ENCODE results near the gene EEF1A2. TPM values are rescaled to one million over a fixed set of nuclear protein-coding genes. Genes with fewer than 3 reads are reported as not detected.

EEF1A2 gene
- total and polyA plus RNA-seq, 2 experiments from 2014 or later = 1.3 to 37.1 TPM

DNA sequence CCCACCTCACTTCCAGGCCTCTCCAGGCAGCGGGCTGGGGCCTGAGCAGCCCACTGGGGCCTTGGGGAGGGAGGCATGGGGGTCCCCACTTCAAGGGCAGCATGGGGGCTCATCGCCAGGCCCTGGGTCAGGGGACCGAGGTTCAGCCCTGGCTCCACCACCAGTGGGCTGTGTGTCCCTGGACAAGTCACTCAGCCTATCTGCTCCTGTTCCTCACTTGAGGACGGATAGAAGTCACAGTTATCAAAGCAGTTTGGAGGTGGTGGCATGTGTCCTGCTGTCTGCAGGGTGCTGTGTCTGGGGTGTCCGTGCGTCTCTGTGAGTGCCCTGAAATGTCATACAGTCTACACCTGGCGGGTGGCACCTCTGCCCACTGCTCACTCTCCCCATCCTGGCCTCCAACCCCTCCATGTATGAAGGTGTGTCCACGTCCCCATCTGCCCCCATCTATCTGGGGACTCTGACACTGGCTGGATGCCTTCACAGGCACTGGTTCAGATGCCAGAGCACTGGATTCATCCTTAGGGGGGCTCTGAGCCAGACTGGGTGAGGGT is 3.6 kb downstream of the EEF1A2 start (continued):
- TF ChIP-seq, protein P1, sequence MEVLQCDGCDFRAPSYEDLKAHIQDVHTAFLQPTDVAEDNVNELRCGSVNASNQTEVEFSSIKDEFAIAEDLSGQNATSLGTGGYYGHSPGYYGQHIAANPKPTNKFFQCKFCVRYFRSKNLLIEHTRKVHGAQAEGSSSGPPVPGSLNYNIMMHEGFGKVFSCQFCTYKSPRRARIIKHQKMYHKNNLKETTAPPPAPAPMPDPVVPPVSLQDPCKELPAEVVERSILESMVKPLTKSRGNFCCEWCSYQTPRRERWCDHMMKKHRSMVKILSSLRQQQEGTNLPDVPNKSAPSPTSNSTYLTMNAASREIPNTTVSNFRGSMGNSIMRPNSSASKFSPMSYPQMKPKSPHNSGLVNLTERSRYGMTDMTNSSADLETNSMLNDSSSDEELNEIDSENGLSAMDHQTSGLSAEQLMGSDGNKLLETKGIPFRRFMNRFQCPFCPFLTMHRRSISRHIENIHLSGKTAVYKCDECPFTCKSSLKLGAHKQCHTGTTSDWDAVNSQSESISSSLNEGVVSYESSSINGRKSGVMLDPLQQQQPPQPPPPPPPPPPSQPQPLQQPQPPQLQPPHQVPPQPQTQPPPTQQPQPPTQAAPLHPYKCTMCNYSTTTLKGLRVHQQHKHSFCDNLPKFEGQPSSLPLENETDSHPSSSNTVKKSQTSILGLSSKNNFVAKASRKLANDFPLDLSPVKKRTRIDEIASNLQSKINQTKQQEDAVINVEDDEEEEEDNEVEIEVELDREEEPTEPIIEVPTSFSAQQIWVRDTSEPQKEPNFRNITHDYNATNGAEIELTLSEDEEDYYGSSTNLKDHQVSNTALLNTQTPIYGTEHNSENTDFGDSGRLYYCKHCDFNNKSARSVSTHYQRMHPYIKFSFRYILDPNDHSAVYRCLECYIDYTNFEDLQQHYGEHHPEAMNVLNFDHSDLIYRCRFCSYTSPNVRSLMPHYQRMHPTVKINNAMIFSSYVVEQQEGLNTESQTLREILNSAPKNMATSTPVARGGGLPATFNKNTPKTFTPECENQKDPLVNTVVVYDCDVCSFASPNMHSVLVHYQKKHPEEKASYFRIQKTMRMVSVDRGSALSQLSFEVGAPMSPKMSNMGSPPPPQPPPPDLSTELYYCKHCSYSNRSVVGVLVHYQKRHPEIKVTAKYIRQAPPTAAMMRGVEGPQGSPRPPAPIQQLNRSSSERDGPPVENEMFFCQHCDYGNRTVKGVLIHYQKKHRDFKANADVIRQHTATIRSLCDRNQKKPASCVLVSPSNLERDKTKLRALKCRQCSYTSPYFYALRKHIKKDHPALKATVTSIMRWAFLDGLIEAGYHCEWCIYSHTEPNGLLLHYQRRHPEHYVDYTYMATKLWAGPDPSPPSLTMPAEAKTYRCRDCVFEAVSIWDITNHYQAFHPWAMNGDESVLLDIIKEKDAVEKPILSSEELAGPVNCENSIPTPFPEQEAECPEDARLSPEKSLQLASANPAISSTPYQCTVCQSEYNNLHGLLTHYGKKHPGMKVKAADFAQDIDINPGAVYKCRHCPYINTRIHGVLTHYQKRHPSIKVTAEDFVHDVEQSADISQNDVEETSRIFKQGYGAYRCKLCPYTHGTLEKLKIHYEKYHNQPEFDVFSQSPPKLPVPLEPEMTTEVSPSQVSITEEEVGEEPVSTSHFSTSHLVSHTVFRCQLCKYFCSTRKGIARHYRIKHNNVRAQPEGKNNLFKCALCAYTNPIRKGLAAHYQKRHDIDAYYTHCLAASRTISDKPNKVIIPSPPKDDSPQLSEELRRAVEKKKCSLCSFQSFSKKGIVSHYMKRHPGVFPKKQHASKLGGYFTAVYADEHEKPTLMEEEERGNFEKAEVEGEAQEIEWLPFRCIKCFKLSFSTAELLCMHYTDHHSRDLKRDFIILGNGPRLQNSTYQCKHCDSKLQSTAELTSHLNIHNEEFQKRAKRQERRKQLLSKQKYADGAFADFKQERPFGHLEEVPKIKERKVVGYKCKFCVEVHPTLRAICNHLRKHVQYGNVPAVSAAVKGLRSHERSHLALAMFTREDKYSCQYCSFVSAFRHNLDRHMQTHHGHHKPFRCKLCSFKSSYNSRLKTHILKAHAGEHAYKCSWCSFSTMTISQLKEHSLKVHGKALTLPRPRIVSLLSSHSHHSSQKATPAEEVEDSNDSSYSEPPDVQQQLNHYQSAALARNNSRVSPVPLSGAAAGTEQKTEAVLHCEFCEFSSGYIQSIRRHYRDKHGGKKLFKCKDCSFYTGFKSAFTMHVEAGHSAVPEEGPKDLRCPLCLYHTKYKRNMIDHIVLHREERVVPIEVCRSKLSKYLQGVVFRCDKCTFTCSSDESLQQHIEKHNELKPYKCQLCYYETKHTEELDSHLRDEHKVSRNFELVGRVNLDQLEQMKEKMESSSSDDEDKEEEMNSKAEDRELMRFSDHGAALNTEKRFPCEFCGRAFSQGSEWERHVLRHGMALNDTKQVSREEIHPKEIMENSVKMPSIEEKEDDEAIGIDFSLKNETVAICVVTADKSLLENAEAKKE (CRISPR knock-in tag; IDR thresholded peaks at IDR 0.05) = no peak
- TF ChIP-seq POLR2AphosphoS5 (IDR thresholded peaks at IDR 0.05; ENCODE audit: low read depth) (no peak), STAT1 (IDR thresholded peaks at IDR 0.05; ENCODE audit: unreplicated experiment) (no peak)
- TF ChIP-seq, protein P2, sequence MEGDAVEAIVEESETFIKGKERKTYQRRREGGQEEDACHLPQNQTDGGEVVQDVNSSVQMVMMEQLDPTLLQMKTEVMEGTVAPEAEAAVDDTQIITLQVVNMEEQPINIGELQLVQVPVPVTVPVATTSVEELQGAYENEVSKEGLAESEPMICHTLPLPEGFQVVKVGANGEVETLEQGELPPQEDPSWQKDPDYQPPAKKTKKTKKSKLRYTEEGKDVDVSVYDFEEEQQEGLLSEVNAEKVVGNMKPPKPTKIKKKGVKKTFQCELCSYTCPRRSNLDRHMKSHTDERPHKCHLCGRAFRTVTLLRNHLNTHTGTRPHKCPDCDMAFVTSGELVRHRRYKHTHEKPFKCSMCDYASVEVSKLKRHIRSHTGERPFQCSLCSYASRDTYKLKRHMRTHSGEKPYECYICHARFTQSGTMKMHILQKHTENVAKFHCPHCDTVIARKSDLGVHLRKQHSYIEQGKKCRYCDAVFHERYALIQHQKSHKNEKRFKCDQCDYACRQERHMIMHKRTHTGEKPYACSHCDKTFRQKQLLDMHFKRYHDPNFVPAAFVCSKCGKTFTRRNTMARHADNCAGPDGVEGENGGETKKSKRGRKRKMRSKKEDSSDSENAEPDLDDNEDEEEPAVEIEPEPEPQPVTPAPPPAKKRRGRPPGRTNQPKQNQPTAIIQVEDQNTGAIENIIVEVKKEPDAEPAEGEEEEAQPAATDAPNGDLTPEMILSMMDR (conservative IDR thresholded peaks at IDR 0.05; ENCODE audit: low read depth in 2 of 2) = no peak

DNA sequence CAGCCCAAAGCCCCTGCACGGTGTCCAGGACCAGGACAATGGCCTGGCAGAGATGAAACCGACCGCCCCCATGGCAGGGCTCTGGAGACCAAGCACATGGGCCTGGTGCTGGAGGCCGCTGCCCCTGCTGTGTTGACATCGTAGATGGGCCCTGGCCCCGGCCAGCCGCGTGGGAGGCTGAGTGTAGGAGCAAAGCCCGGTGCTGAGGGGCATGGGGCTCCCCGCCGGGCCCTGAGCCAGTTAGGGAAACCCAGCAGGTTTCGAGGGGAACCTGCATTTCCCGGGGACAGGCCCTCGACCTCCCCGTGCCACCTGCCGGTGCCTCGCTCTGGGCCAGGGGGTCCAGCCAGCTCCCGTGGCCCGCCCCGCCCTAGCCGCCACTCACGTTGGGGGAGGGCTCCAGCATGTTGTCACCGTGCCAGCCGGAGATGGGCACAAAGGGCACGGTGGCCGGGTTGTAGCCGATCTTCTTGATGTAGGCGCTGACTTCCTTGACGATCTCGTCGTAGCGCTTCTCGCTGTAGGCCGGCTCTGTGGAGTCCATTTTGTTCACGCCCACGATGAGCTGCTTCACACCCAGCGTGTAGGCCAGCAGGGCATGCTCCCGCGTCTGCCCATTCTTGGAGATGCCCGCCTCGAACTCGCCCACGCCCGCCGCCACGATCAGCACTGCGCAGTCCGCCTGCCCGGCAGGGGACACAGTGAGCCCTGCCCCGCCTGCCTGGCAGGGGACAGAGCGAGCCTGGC is 4.3 kb downstream of the EEF1A2 start:
- ATAC-seq = no peak
- Mint-ChIP-seq H3K9me3 (peaks cover 3% of the 10 kb centered on the region; the same call in 1 of the 3 replicates), H3K27me3 (ENCODE audit: insufficient read depth, low read depth, poor library complexity) (peaks cover 33% of the 10 kb centered on the region), H3K36me3 (ENCODE audit: low read depth) (peaks cover 17% of the 10 kb centered on the region), H3K27ac (no peak overlapping the region), H3K4me3 (no peak overlapping the region), H3K4me1 (peaks cover 3% of the 10 kb centered on the region; the same call in 2 of the 3 replicates)
- peaks cover 14% of the 10 kb centered on the region; the same call in 1 of the 2 replicates for H3K4me1 ChIP-seq (ENCODE audit: insufficient read depth)
- no peaks in the 10 kb centered on the region for H4K20me1 ChIP-seq (replicated peaks; ENCODE audit: insufficient read depth)
- 0 out of 2 replicates have a peak, but pooled peaks cover 5% of the 10 kb centered on the region for H3K9me2 ChIP-seq (ENCODE audit: insufficient read depth)
- no peak overlapping the region for H2AFZ ChIP-seq
- H3K27me3 ChIP-seq (ENCODE audit: insufficient read depth) = peaks cover 33% of the 10 kb centered on the region
- no peaks in the 10 kb centered on the region for H3K79me2 ChIP-seq (replicated peaks; ENCODE audit: insufficient read depth)
- H3K36me3 ChIP-seq (ENCODE audit: insufficient read depth) = no peaks in the 10 kb centered on the region
- H3K4me3 ChIP-seq = no peak overlapping the region
- H3K27ac ChIP-seq (ENCODE audit: low read depth) = no peak overlapping the region
- no peaks in the 10 kb centered on the region for H3F3A ChIP-seq (replicated peaks; ENCODE audit: low read depth)
- H3K4me2 ChIP-seq = no peak overlapping the region
- DNase-seq (ENCODE audit: low spot score) = no peak
- TF ChIP-seq JUNB (IDR thresholded peaks at IDR 0.05; ENCODE audit: unreplicated experiment) (no peak), EZH2phosphoT487 (IDR thresholded peaks at IDR 0.05; ENCODE audit: unreplicated experiment) (no peak), ZNF331 (CRISPR knock-in tag; IDR thresholded peaks at IDR 0.05; ENCODE audit: low read depth) (no peak), EZH2 (IDR thresholded peaks at IDR 0.05; ENCODE audit: low read depth, unreplicated experiment) (no peak), NANOG (IDR thresholded peaks at IDR 0.05; ENCODE audit: borderline replicate concordance) (no peak), CREB1 (CRISPR knock-in tag; IDR thresholded peaks at IDR 0.05; ENCODE audit: low read depth) (no peak)
- TF ChIP-seq, protein P3, sequence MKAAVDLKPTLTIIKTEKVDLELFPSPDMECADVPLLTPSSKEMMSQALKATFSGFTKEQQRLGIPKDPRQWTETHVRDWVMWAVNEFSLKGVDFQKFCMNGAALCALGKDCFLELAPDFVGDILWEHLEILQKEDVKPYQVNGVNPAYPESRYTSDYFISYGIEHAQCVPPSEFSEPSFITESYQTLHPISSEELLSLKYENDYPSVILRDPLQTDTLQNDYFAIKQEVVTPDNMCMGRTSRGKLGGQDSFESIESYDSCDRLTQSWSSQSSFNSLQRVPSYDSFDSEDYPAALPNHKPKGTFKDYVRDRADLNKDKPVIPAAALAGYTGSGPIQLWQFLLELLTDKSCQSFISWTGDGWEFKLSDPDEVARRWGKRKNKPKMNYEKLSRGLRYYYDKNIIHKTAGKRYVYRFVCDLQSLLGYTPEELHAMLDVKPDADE (IDR thresholded peaks at IDR 0.05) = no peak

Data from GM23338 (cell line).